ENCODE results near the gene RBM19.
"Not testable (repeated sequence)": the region's sequence is repeated elsewhere in the genome, so short reads cannot be mapped to it uniquely, and the experiment has no call there.

The RBM19 gene

DNA sequence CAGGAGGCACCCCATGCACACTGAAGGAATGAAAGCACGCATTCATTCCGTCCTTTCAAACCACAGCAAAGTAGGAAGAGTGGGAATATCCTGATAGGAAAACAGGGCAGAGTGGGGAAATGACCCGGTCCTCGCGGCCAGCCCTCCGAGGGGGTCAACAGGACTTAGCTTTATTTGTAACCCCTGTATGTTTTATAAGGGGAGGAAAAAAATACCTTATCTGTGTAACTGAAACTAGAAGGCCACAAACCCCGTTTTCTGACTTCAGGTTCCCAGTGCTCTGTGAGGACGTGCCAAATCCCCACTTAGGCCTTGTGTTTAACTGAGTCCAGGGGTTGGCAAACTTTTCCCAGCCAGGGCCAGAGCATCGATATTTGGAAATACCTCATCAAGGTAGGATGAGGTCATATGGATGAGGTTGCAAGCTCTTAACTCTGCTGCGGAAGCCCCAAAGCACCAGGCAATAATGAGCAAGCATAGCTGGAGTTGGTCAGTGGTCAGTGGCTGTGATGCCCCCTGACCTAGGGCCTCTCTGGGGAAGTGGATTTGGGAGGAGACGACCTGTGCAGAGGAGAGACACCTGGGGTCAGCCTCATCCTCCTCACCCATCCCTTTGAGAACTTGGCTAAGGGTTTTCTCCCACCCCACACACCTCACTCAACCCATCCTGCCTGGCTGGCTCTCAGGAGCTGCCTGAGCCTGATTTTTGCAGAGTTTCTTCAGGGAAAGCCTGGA is 58.5 kb downstream of the RBM19 start:
- DNase-seq (ENCODE audit: low read depth in 2 of 2, low spot score in 1 of 2), result no peak

DNA sequence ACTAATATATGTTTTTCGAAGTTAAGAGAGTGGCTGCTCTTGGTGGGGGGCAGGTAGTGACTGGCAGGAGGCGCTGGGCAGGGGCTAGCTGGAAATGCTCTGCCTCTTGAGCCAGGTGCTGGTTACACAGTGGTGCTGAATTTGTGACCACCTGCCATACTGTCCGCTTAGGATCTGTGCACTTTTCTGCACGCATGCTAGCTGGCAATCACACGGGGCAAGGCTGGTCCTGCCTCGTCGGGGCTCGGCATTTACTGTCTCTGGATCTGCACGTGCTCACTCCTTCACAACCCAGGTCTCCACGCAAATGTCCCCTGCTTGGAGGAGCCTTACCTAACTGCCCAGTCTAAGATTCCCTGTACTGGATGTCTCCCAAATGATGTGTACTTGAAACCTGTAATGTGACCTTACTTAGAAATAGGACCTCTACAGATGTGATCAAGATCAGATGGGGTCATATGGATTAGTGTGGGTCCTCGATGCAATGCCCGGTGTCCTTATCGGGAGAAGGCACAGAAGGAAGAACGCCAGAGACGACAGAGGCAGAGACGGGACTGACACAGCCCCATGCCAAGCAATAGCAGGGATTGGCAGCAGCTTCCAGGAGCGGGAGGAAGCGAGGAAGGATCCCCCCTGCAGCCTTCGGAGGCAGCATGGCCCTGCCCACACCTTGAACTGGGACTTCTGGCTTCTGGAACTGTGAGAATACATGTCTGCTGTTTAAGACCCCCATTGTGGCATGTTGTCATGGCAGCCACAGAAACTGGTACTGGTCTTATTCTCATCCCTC is 59.5 kb downstream of the RBM19 start:
- DNase-seq (ENCODE audit: low read depth in 2 of 2, low spot score in 1 of 2), result no peak

DNA sequence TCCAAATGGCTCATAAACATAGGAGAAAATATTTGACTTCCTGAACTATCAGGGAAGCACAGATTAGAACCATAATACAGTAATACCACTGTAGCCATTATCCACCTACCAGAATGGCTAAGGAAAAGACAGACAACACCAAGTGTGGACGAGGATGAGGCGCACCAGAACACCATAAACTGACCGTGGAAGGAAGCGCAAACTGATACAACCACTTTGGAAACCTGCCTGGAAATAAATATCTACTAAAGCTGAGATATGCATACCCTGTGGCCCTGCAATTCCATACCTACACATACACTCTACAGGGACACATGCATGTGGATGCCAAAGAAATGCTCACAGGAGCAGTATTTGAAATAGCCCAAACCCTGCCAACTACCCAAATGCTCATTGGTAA is 60.3 kb downstream of the RBM19 start:
- no peak for DNase-seq (ENCODE audit: low read depth in 2 of 2, low spot score in 1 of 2)

DNA sequence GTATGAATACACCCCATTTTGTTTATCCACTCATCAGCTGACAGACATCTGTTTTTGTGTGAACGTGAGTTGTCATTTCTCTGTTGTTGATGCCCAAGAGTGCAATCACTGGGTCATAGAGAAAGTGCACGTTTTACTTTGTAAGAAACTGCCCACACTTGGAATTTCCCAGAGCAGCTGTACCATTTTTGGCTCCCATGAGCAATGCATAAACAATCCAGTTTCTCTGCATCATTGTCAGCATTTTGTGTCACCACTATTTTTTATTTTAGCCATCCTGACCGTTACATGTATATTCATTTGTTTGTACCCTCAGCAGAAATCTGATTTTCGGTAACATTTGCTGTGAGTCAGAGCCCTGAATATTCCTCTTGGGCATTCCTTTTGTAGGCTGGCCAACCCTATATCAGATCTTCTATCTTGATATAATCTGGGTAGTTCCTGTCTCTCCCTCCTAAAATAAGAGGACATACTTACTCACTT is 62.7 kb downstream of the RBM19 start:
- DNase-seq (ENCODE audit: low read depth in 2 of 2, low spot score in 1 of 2), result no peak

DNA sequence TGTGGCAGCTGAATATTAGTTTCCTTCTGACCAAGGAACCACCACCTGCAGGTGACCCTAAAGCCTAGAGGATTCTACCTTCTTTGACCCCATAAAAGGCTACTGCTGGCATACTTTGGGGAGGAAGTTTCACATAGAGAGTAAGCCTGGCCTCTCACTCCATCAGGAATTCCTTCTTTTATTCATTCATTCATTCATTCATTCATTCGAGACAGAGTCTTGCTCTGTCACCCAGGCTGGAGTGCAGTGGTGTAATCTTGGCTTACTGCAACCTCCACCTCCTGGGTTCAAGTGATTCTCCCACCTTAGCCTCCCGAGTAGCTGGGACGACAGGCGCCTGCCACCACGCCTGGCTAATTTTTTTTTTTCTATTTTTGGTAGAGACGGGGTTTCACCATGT is 64.8 kb downstream of the RBM19 start:
- DNase-seq (ENCODE audit: low read depth in 2 of 2, low spot score in 1 of 2), result not testable (repeated sequence)

DNA sequence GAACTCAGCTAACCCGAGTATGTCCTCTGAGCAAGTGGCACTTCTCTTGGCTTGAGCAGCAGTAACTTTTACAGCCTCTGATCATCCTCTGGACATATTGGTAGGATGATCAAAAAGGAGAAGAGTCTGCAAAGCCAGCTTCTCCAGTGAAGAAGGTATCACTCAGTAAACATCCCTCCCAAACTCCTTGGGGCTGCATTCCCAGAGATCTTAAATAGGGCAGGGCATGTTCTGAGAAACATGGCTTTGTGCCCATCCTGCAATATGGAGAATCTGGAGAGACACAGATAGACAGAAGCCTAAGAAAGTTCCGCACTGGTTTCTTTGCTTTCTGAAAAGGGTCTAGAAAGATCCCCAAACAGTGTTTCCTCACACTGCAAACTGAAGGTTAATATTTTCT is 65.4 kb downstream of the RBM19 start:
- DNase-seq (ENCODE audit: low read depth in 2 of 2, low spot score in 1 of 2), result no peak

DNA sequence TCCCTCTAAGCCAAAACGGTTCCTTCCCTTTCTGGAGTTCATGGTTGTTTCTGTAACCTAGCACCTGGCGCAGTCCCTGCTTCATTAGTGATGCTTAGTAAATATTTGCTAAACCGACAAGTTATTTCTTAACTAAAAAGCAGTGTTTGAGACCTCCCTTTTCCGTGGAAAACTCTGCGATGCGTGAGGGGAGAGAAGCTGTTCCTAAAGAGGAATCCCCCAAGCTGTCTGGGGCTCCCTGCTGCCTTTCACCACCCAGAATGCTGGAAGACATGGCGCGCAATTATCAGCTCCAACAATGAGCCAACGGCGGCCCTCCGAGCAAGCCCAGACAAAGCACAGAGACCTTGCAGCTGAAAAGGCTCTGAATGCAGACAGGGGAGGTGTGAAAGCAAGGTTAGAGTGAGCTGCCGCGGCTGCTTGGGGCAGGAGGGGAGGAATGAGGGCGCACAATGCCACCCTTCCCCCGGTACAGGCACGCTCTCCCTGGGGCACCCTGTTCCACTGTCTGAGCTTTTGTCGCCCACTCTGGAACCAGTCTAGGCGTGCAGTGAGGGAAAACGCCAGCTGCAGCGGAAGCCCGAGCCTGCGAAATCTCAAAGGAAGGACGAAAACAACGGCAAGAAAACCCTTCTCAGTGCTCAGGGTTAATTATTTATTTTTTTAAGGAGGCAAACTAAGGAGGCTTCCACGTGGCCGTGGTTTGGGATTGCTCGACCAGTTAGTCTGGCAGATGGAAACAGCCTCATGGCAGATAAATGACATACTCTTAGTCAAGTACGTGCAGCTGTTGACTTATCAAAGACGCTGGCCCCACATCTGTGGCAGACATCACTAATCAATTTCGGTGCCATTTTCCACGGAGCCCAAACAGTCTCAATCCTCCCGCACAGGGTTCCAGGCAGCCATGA is 66.3 kb downstream of the RBM19 start:
- DNase-seq (ENCODE audit: low read depth in 2 of 2, low spot score in 1 of 2), result no peak

DNA sequence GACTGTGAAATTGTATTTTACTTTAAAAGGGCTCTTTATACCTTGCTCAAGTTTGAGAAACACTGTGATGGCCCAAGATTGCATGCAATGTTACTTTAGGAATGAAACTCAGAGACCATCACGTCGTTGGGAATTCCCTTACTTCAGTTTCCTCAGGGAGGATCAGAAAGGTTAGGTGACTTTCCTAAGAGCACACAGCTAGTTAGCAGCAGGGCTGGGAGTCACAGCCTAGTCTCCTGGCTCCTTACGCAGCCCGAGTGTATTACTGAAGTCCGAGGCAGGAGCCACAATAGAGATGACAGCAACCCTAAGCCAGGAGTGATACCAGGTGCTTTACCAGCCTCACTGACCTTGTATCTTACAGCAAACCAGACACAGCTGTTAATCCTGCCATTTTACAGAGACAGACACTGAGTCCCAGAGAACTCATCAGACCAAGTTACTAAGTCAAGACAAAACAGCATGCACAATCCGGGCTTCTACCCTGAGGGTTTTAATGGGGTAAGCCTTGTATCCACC is 67.0 kb downstream of the RBM19 start:
- no peak for DNase-seq (ENCODE audit: low read depth in 2 of 2, low spot score in 1 of 2)

DNA sequence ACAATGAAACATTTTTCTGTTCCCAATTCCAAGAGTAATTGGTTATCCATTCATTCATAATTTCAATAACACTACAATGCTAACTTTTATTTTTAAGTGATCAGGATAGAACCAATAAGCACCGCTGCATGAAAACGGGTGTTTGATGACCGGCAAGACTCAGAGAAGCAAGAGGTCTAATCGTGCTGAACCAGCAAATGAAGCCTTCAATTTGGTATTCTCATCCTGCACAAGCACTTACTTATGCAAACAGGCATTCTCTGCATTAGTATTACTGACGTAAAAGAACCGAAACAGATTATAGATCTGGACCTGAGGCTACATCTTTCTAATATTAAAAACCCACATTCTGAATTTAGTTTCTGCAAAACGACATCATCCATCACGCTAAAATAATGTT is 67.7 kb downstream of the RBM19 start:
- DNase-seq (ENCODE audit: low read depth in 2 of 2, low spot score in 1 of 2), result no peak

DNA sequence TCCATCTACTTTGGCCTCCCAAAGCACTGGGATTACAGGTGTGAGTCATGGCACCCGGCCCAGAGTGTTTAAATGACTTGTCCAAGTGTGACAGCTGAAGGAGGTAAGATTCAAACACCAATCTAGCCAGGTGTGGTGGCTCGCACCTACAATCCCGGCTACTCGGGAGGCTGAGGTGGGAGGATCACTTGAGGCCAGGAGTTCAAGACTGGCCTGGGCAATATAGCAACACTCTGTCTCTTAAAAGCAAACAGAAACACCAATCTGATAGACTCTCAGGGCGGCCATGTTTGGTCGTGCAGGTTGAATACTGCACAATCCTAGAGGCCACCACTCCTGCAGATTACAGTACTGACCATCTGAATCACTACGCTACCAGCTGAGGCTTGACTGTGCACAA is 68.7 kb downstream of the RBM19 start:
- no peak for DNase-seq (ENCODE audit: low read depth in 2 of 2, low spot score in 1 of 2)

DNA sequence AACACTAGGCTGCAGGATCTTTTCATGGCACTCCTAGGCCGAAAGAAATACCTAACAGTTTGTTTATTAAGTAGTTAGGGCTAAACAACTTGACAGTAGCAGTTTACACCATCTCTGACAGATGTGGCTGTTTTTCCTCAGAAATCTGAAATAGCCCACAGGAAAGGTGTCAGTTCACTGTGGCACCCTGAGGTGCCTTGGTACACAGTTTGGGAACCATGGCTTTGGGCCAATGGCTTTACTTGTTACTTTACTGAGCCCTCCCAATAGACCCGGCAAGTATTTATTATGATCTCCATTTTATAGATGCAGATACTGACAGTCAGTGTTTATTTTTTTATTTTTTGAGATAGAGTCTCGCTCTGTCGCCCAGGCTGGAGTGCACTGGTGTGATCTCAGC is 69.3 kb downstream of the RBM19 start:
- no peak for DNase-seq (ENCODE audit: low read depth in 2 of 2, low spot score in 1 of 2)

DNA sequence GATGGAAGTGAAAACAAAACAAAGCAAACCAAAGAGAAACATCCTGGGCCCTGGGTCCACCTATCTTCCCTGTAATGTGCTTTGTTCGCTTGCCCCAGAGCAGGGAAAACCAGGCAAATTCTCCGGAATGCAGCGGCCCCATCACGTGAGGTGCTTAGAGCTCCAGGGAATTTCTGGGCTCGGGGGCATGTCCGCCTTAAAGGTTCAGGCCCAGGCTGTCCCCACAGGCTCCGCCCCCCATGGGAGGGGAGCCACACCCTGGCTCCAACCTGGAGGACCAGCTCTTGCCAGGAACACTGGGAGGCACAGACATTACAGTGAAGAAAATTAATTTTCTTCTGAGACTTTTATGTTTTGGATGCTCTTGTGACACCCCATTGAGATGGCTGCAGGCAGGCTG is 69.9 kb downstream of the RBM19 start:
- DNase-seq (ENCODE audit: low read depth in 2 of 2, low spot score in 1 of 2), result no peak

DNA sequence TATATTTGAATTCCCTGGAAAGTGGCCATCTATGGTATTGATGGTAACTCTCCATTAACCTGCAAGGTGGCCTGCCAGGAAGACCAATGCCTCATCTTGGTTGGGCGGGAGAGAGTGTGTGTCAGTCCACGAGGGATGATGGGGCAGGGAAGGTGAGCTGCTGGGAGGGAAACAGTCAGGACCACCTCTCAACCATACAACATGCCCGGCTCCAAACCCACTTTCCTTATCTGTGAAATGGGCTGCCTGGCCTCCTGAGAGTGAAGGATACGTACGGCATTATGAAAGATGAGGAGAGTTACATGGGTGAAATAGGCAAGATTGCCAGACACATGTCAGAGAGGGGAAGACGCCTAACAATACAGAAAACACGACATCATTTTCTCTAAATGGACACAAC is 70.9 kb downstream of the RBM19 start:
- no peak for DNase-seq (ENCODE audit: low read depth in 2 of 2, low spot score in 1 of 2)

DNA sequence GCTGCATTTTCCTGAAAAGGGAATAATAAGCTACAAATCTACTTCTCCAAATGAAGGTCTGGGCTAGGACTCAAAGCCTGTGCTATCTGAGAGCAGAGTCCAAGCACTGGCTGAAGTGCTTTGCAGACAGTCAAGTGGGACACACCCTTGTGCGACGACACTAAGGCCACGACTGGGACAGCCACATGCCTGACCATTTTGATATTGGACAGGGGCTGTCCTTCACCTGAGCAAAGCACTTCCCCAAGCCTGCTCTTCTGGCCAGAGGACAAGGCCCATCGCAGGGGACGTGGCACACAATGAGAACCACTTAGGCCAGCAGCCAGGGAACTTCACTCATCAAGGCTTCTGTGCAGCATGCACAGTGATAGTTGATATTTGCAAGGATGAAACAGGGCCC is 71.4 kb downstream of the RBM19 start:
- no peak for DNase-seq (ENCODE audit: low read depth in 2 of 2, low spot score in 1 of 2)

DNA sequence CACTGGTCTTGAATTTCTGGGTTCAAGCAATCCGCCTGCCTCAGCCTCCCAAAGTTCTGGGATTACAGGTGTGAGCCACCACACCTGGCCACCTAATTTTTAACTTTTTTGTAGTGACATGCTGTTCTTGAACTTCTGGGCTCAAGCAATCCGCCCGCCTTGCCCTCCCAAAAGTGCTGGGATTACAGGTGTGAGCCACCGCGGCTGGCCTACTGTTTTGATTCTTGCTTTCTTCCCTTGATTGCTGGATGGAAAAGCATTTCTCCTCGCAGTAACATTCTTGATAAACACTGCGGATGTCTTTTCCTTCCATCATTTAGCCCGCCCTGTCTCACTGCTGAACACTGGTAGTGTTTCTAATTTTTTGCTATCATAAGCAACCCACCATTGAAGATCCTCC is 72.9 kb downstream of the RBM19 start:
- no peak for DNase-seq (ENCODE audit: low read depth in 2 of 2, low spot score in 1 of 2)

DNA sequence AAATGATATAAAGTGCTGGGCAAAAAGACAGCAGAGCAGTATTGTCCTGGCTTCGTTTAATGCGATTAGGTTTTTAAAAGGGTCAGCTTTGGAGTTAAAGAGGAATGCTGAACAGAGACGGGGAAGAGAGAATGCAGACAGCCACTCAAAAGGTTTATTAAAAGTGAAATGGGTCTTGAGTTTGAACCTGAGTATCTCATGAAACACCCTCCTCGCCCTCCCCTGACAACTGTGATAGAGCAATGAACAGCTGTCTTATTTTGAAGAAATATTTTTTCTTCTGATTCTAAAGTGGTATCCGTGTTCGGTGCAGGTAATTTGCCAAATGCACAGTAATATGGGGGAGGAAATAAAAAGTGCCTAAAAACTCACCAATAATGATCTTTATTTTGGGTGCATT is 73.6 kb downstream of the RBM19 start:
- DNase-seq (ENCODE audit: low read depth in 2 of 2, low spot score in 1 of 2), result no peak

DNA sequence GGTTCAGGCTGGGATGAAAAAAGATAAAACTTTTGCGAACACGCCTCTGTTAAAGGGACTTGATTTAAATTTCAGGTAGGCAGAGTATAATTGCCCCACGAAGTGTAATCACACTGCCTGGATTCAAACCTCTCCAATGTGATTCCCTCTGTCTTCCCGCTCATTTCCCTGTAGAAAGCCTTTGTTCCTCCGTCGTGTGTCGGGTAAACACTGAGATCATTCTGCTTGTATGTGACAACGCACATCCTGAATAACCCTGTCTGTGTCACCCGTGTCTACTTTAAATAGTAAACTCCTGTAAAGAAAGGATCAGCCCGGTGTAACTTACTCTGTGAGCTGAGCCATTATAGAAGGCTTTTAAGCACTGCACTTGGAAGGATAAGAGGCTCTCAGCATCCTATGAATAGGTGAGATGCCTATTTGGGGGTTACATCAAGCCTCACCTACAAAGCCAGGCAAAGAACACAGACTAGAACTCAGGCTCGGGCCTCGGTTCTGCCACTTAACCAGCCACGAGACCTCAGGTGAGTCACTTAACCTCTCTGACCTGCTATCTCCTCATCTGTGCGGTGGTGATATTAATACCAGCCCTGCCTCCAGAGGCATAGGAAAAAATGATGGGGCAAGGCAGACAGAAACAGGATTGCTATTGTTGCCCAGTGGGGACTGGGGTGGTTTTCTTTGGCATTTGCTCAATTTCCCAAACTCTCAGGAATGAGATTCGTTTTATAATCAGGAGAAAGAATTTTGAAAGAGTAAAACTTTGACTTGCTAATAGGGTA is 74.2 kb downstream of the RBM19 start:
- no peak for DNase-seq (ENCODE audit: low read depth in 2 of 2, low spot score in 1 of 2)

DNA sequence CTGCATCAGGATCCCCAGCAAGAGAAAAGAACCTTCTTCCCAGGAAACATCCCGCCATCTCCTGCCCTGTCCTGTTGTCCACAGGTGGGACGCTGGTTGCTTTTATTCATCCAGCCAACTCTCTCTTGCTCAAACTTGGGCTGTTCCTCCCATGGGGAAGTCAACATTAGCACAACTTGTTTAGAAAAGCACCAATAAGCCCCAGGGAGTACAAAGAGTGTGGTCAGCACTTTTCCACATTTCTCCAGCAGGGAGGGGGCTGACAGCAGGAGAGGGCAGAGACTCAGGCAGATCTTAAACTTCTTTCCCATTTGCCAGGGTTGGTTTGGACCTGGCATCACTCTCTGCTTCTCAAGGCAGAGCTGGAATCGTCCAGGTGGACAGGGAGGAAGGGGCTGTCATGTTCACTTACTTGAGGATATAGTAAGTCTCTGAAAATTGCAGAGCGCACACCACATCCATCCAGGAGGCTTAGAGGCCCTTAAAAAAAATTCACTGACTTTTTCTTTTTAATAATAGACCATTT is 74.9 kb downstream of the RBM19 start:
- no peak for DNase-seq (ENCODE audit: low read depth in 2 of 2, low spot score in 1 of 2)

DNA sequence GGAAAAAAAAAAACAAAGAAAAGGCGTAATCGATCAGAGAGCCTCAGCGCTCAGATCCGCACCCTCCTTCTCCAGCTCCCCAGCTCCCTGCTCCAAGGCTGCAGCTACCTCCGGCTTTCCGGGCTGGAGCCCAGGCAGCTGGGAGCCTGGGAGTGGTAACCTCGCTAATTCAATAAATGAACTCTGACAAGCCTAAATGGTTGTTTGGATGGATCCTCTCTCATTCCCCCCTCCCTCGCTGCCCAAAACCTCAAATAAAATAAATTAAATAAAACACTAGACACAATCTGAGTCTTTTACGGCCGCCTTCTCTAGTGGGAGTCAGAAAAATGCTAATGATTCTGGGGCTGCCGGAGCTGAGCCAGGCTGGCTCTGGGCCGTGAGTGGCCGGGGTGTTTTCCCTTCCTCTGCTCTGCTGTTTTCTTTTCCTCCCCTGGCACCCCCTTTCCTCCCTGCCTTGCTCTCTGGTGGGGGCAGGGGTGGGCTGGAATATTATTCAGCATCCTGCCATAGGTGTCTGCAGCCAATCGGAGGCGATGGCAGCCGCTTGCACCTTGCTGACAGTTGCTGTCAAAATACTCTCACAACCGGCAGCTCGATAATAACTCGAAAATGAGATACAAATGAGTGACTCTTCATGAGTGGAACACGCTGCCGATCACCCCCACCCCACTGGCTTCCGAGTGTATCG is 76.1 kb downstream of the RBM19 start:
- no peak for DNase-seq (ENCODE audit: low read depth in 2 of 2, low spot score in 1 of 2)

DNA sequence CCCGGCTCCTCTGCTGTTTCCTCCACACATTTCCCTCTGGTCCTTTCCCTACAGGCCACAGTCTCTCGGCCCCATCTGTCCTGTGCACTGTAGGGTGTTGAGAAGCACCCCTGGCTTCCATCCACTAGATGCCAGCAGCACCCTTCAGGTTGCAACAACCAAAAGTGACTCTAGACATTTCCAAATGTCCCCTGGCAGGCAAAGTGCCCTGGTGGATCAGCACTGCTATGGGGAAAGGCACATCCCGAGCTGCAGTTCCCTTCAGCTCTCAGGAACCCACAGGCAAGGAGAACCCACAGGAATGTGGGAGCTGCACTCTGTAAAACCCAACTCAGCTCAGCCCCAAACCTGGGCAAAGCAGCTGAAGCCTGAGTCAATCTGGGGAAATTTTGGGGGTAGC is 77.0 kb downstream of the RBM19 start:
- DNase-seq (ENCODE audit: low read depth in 2 of 2, low spot score in 1 of 2), result no peak
